Uterus (tissue), 4 donors: Measurements from ENCODE around the gene ZDHHC18. TPM values are rescaled to one million over a fixed set of nuclear protein-coding genes. Genes with fewer than 3 reads are reported as not detected.
A peak's percentile ranks its signal among the peaks of the same experiment; 100 is the strongest.

Experiments
- DNase-seq, 2 donors: peaks; one replicate each; pipeline ENCODE4 v3.0.0-alpha.2; 2019 to 2020
- H3K27ac ChIP-seq, 2 donors: fragments of 200-600 bp; sonication (generic); 1 replicate in 1 of 2; 2 replicates in 1 of 2; pipeline ENCODE4 v1.5.1; 2016 to 2018
- H3K27me3 ChIP-seq, 2 donors: fragments of 200-600 bp; sonication (generic); one replicate each; pipeline ENCODE4 v1.5.1; 2018 to 2019; ENCODE audit warnings: control low read depth in 1 of 2
- H3K36me3 ChIP-seq, 2 donors: fragments of 200-600 bp; sonication (generic); one replicate each; pipeline ENCODE4 v1.5.1; 2019; ENCODE audit warnings: control low read depth in 1 of 2
- H3K4me1 ChIP-seq, 2 donors: fragments of 200-600 bp; sonication (generic); one replicate each; pipeline ENCODE4 v1.5.1; 2018 to 2019; ENCODE audit warnings: control low read depth in 1 of 2
- H3K4me3 ChIP-seq, 2 donors: fragments of 200-600 bp; sonication (generic); 1 replicate in 1 of 2; 2 replicates in 1 of 2; pipeline ENCODE4 v1.5.1; 2018 to 2019; ENCODE audit warnings: mild to moderate bottlenecking in 1 of 2
- H3K9me3 ChIP-seq, 2 donors: fragments of 200-600 bp; sonication (generic); one replicate each; pipeline ENCODE4 v1.5.1; 2019; ENCODE audit warnings: control low read depth in 1 of 2
- CTCF ChIP-seq, 4 experiments: fragments of 200-600 bp in 2 of 4; fragments of 450-650 bp in 2 of 4; sonication (generic) in 2 of 4; IDR thresholded peaks; one replicate each; pipeline ENCODE4 v1.5.1; 2016 to 2019; ENCODE audit warnings: antibody characterized with exemption in 4 of 4, mild to moderate bottlenecking in 2 of 4, moderate library complexity in 1 of 4
- POLR2A ChIP-seq, 2 donors: fragments of 450-650 bp; IDR thresholded peaks; one replicate each; pipeline ENCODE4 v1.6.1; 2016; ENCODE audit warnings: antibody characterized with exemption in 2 of 2, mild to moderate bottlenecking in 1 of 2, moderate library complexity in 1 of 2
- intact Hi-C: fragments of 100-400 bp; cut with DNase I; formaldehyde crosslinking; loops from one replicate; pipeline ENCODE4 v1.15.1; 2023; ENCODE audit warnings: low total_unique reads
- total RNA-seq, 4 donors: library from RNA; depleted of rRNA in 3 of 4; stranded (reverse); fragments of >200 nt in 3 of 4; gene quantifications; one replicate each; pipeline versions ENCODE4 v1.1.0 to v1.2.4, GENCODE V29; 2014 to 2023
- donor health status: DM: yes; HTN: yes; CAD: no.

ZDHHC18 gene
- total RNA-seq, 4 donors from 2014 or later = 1.2 to 19.8 (median 8.0) TPM

- Histone ChIP-seq H3K9me3 (no peaks in the 10 kb centered on the region), H3K4me1 (peaks cover 0 to 5% of the 10 kb centered on the region in 2 donors), H3K27me3 (no peaks in the 10 kb centered on the region), H3K4me3 (no peak overlapping the region), H3K36me3 (no peaks in the 10 kb centered on the region), H3K27ac (peak overlapping the region; percentile 64 to 72)
- intact Hi-C loops = no loop called here
- TF ChIP-seq POLR2A (IDR thresholded peaks at IDR 0.05) = no peak
- TF ChIP-seq CTCF (IDR thresholded peaks at IDR 0.05) = no peak
- peak; percentile 70 to 72 for DNase-seq
Measured at GRCh38 chr1:26848941-26849774, 22.7 kb downstream of the ZDHHC18 start.

- H3K27me3 ChIP-seq = no peaks in the 10 kb centered on the region
- intact Hi-C loops = no loop called here
- no peaks in the 10 kb centered on the region for H3K9me3 ChIP-seq
- TF ChIP-seq POLR2A (IDR thresholded peaks at IDR 0.05) (no peak), CTCF (IDR thresholded peaks at IDR 0.05) (no peak)
- H3K4me1 ChIP-seq = peaks cover 0 to 5% of the 10 kb centered on the region in 2 donors
- H3K36me3 ChIP-seq = no peaks in the 10 kb centered on the region
- no peak overlapping the region for H3K27ac ChIP-seq
- DNase-seq = no peak
- no peak overlapping the region for H3K4me3 ChIP-seq
Measured at GRCh38 chr1:26851106-26851684, 24.7 kb downstream of the ZDHHC18 start.

- intact Hi-C loops = no loop called here
Measured at GRCh38 chr1:26852701-26853100, 26.2 kb downstream of the ZDHHC18 start.

GRCh38 chr1:26853156-26853555 lies 26.7 kb downstream of the ZDHHC18 start:
- H3K36me3 ChIP-seq = no peaks in the 10 kb centered on the region
- H3K9me3 ChIP-seq = no peaks in the 10 kb centered on the region
- TF ChIP-seq POLR2A (IDR thresholded peaks at IDR 0.05) (no peak), CTCF (IDR thresholded peaks at IDR 0.05) (peak; percentile 70 to 79 (median 74))
- no peak overlapping the region for H3K27ac ChIP-seq
- H3K4me3 ChIP-seq = no peak overlapping the region
- no peaks in the 10 kb centered on the region for H3K27me3 ChIP-seq
- DNase-seq = peak; percentile 81 to 83
- intact Hi-C loops = no loop called here
- H3K4me1 ChIP-seq = peaks cover 0 to 5% of the 10 kb centered on the region in 2 donors

More at GRCh38 chr1:26852701-26853100, 26.2 kb downstream of the ZDHHC18 start:
- DNase-seq = no peak
- H3K36me3 ChIP-seq = no peaks in the 10 kb centered on the region
- H3K4me3 ChIP-seq = no peak overlapping the region
- H3K9me3 ChIP-seq = no peaks in the 10 kb centered on the region
- H3K4me1 ChIP-seq = peaks cover 0 to 5% of the 10 kb centered on the region in 2 donors
- no peak overlapping the region for H3K27ac ChIP-seq
- no peak for TF ChIP-seq POLR2A (IDR thresholded peaks at IDR 0.05)
- TF ChIP-seq CTCF (IDR thresholded peaks at IDR 0.05) = no peak
- H3K27me3 ChIP-seq = no peaks in the 10 kb centered on the region

- no peak overlapping the region for H3K27ac ChIP-seq
- no peak for DNase-seq
- peaks cover 0 to 5% of the 10 kb centered on the region in 2 donors for H3K4me1 ChIP-seq
- H3K27me3 ChIP-seq = no peaks in the 10 kb centered on the region
- no peaks in the 10 kb centered on the region for H3K36me3 ChIP-seq
- H3K4me3 ChIP-seq = no peak overlapping the region
- H3K9me3 ChIP-seq = no peaks in the 10 kb centered on the region
- TF ChIP-seq CTCF (IDR thresholded peaks at IDR 0.05) (no peak), POLR2A (IDR thresholded peaks at IDR 0.05) (no peak)
- intact Hi-C loops = no loop called here
Measured at GRCh38 chr1:26853600-26853999, 27.1 kb downstream of the ZDHHC18 start.
